SK-N-SH treated with all-trans-retinoic acid at 6 μM for 48 hours (cell line): ENCODE results near the gene C1QL1.

ENCODE experiments used
- ATAC-seq: fragments of 200-7000 bp; cut with Tn5 transposase; 3 replicates; pipeline ENCODE4 v1.9.1; 2020; ENCODE audit warnings: mild to moderate bottlenecking, moderate library complexity
- ARNTL ChIP-seq: fragments of 450-650 bp; formaldehyde crosslinking; IDR thresholded peaks from 2 replicates; pipeline ENCODE4 v1.5.0; 2020; ENCODE audit warnings: low read depth, mild to moderate bottlenecking, moderate library complexity, borderline replicate concordance
- CREB5 ChIP-seq: fragments of 250-450 bp; sonication (Bioruptor Pico); IDR thresholded peaks from 2 replicates; pipeline ENCODE4 v1.5.1; 2020; ENCODE audit warnings: low read depth, mild to moderate bottlenecking, moderate library complexity
- CSDC2 ChIP-seq: fragments of 250-450 bp; sonication (Bioruptor Pico); IDR thresholded peaks from 2 replicates; pipeline ENCODE4 v1.5.0; 2020; ENCODE audit warnings: mild to moderate bottlenecking, moderate library complexity
- CSRNP3 ChIP-seq: fragments of 250-450 bp; sonication (Bioruptor Pico); IDR thresholded peaks from 2 replicates; pipeline ENCODE4 v1.5.1; 2021; ENCODE audit warnings: mild to moderate bottlenecking, moderate library complexity
- GLIS3 ChIP-seq: fragments of 250-450 bp; sonication (Bioruptor Pico); IDR thresholded peaks from 2 replicates; pipeline ENCODE4 v1.5.0; 2020; ENCODE audit warnings: mild to moderate bottlenecking, moderate library complexity
- ISL1 ChIP-seq: fragments of 250-450 bp; sonication (Bioruptor Pico); IDR thresholded peaks from 2 replicates; pipeline ENCODE4 v2.1.2; 2022; ENCODE audit warnings: mild to moderate bottlenecking, moderate library complexity
- OSR1 ChIP-seq: fragments of 250-450 bp; sonication (Bioruptor Pico); IDR thresholded peaks from 2 replicates; pipeline ENCODE4 v1.8.0; 2022; ENCODE audit warnings: moderate library complexity, mild to moderate bottlenecking, inconsistent platforms
- PATZ1 ChIP-seq: fragments of 250-450 bp; sonication (Bioruptor Pico); IDR thresholded peaks from 2 replicates; pipeline ENCODE4 v1.8.0; 2020; ENCODE audit warnings: mild to moderate bottlenecking, moderate library complexity, borderline replicate concordance
- POU6F1 ChIP-seq: fragments of 250-450 bp; sonication (Bioruptor Pico); IDR thresholded peaks from 2 replicates; pipeline ENCODE4 v1.8.0; 2021; ENCODE audit warnings: low read depth, mild to moderate bottlenecking, moderate library complexity, borderline replicate concordance
- PPARA ChIP-seq: fragments of 250-450 bp; sonication (Bioruptor Pico); IDR thresholded peaks from 2 replicates; pipeline ENCODE4 v1.5.0; 2020; ENCODE audit warnings: mild to moderate bottlenecking, borderline replicate concordance
- RARB ChIP-seq: fragments of 250-450 bp; sonication (Bioruptor Pico); IDR thresholded peaks from 2 replicates; pipeline ENCODE4 v1.8.0; 2021; ENCODE audit warnings: mild to moderate bottlenecking, moderate library complexity
- SNAI2 ChIP-seq: fragments of 250-450 bp; sonication (Bioruptor Pico); IDR thresholded peaks from 2 replicates; pipeline ENCODE4 v1.5.0; 2020; ENCODE audit warnings: mild to moderate bottlenecking, moderate library complexity
- TCF4 ChIP-seq: fragments of 250-450 bp; sonication (Bioruptor Pico); IDR thresholded peaks from 2 replicates; pipeline ENCODE4 v1.8.0; 2021; ENCODE audit warnings: mild to moderate bottlenecking, moderate library complexity, borderline replicate concordance
- TOX ChIP-seq: fragments of 250-450 bp; sonication (Bioruptor Pico); IDR thresholded peaks from 2 replicates; pipeline ENCODE4 v1.8.0; 2021; ENCODE audit warnings: mild to moderate bottlenecking, moderate library complexity, borderline replicate concordance
- TSHZ2 ChIP-seq: fragments of 250-450 bp; sonication (Bioruptor Pico); IDR thresholded peaks from 2 replicates; pipeline ENCODE4 v1.5.0; 2020; ENCODE audit warnings: mild to moderate bottlenecking, moderate library complexity
- ZC3H10 ChIP-seq: fragments of 250-450 bp; sonication (Bioruptor Pico); IDR thresholded peaks from 2 replicates; pipeline ENCODE4 v1.5.1; 2021; ENCODE audit warnings: mild to moderate bottlenecking, moderate library complexity
- ZFP30 ChIP-seq: fragments of 450-650 bp; formaldehyde crosslinking; IDR thresholded peaks from 2 replicates; pipeline ENCODE4 v1.5.0; 2022; ENCODE audit warnings: mild to moderate bottlenecking, moderate library complexity
- ZNF565 ChIP-seq: fragments of 450-650 bp; formaldehyde crosslinking; conservative IDR thresholded peaks from 2 replicates; pipeline ENCODE4 v1.5.0; 2020; ENCODE audit warnings: low read depth, mild to moderate bottlenecking, moderate library complexity
- ZNF70 ChIP-seq: fragments of 450-650 bp; formaldehyde crosslinking; IDR thresholded peaks from 2 replicates; pipeline ENCODE4 v1.5.0; 2020; ENCODE audit warnings: mild to moderate bottlenecking, moderate library complexity

The C1QL1 gene

GRCh38 chr17:44921122-44921882 is 46.8 kb downstream of the C1QL1 start:
- ATAC-seq = no peak; the same call in 2 of the 3 replicates
- TF ChIP-seq ARNTL (CRISPR knock-in tag) = no peak
- peak; percentile 27; the same call in 1 of the 2 replicates for TF ChIP-seq TCF4 (CRISPR knock-in tag)

- no peak for ATAC-seq
These were observed 47.5 kb downstream of the C1QL1 start for GRCh38 chr17:44920565-44920940.

More at GRCh38 chr17:44920565-44920940, 47.5 kb downstream of the C1QL1 start:
- no peak for TF ChIP-seq TOX (CRISPR knock-in tag)
- TF ChIP-seq PATZ1 (CRISPR knock-in tag) = no peak
- TF ChIP-seq SNAI2 (CRISPR knock-in tag) = no peak
- no peak for TF ChIP-seq ZC3H10 (CRISPR knock-in tag)
- TF ChIP-seq ZNF565 (CRISPR knock-in tag) = no peak
- TF ChIP-seq ARNTL (CRISPR knock-in tag) = no peak
- TF ChIP-seq GLIS3 (CRISPR knock-in tag) = no peak
- no peak for TF ChIP-seq TSHZ2 (CRISPR knock-in tag)
- no peak for TF ChIP-seq RARB
- no peak for TF ChIP-seq CSRNP3
- TF ChIP-seq OSR1 (CRISPR knock-in tag) = no peak
- TF ChIP-seq ZFP30 (CRISPR knock-in tag) = no peak
- TF ChIP-seq PPARA (CRISPR knock-in tag) = no peak
- TF ChIP-seq TCF4 (CRISPR knock-in tag) = no peak
- no peak for TF ChIP-seq ISL1
- no peak for TF ChIP-seq CSDC2 (CRISPR knock-in tag)
- no peak for TF ChIP-seq ZNF70 (CRISPR knock-in tag)
- TF ChIP-seq CREB5 (CRISPR knock-in tag) = no peak
- TF ChIP-seq POU6F1 = no peak
